ENCODE results near the gene PPIL3. TPM values are rescaled to one million over a fixed set of nuclear protein-coding genes. Genes with fewer than 3 reads are reported as not detected.
A peak's percentile ranks its signal among the peaks of the same experiment; 100 is the strongest.

The PPIL3 gene
- total and polyA plus RNA-seq, 2 experiments from 2014 or later = 42.9 to 54.0 TPM

GRCh38 chr2:200862532-200863000, 26.3 kb downstream of the PPIL3 start:
- Mint-ChIP-seq H3K9me3 (no peaks in the 10 kb centered on the region), H3K4me1 (peaks cover 17% of the 10 kb centered on the region), H3K4me3 (peak overlapping the region; percentile 99), H3K27me3 (ENCODE audit: insufficient read depth, low read depth, poor library complexity) (peaks cover 7% of the 10 kb centered on the region), H3K27ac (peak overlapping the region; percentile 51), H3K36me3 (ENCODE audit: low read depth) (peaks cover 43% of the 10 kb centered on the region)
- no peaks in the 10 kb centered on the region for H3K9me2 ChIP-seq (ENCODE audit: insufficient read depth)
- peaks cover 64% of the 10 kb centered on the region for H3K79me2 ChIP-seq (replicated peaks; ENCODE audit: insufficient read depth)
- TF ChIP-seq STAT1 (IDR thresholded peaks at IDR 0.05; ENCODE audit: unreplicated experiment) (no peak), CTCF (conservative IDR thresholded peaks at IDR 0.05; ENCODE audit: low read depth in 2 of 2) (no peak), CREB1 (CRISPR knock-in tag; IDR thresholded peaks at IDR 0.05; ENCODE audit: low read depth) (peak; percentile 59)
- no peak overlapping the region for H2AFZ ChIP-seq
- H3K27me3 ChIP-seq (ENCODE audit: insufficient read depth) = no peaks in the 10 kb centered on the region
- H3K36me3 ChIP-seq (ENCODE audit: insufficient read depth) = peaks cover 31% of the 10 kb centered on the region
- H4K20me1 ChIP-seq (replicated peaks; ENCODE audit: insufficient read depth) = peaks cover 14% of the 10 kb centered on the region; the same call in 1 of the 2 replicates
- peak overlapping the region; percentile 78 for H3K4me2 ChIP-seq
- DNase-seq (ENCODE audit: low spot score) (peak; percentile 39), ATAC-seq (no peak)
- H3K4me1 ChIP-seq (ENCODE audit: insufficient read depth) = peaks cover 18% of the 10 kb centered on the region
- H3K4me3 ChIP-seq = peak overlapping the region; percentile 85
- H3F3A ChIP-seq (replicated peaks; ENCODE audit: low read depth) = peaks cover 3% of the 10 kb centered on the region; the same call in 1 of the 2 replicates
- no peak overlapping the region for H3K27ac ChIP-seq (ENCODE audit: low read depth)

GRCh38 chr2:200861617-200862155, 27.2 kb downstream of the PPIL3 start:
- H3K4me1 Mint-ChIP-seq = peaks cover 17% of the 10 kb centered on the region
- peak; percentile 4 for DNase-seq (ENCODE audit: low spot score)
- H3K36me3 ChIP-seq (ENCODE audit: insufficient read depth) = peaks cover 39% of the 10 kb centered on the region
- H3K79me2 ChIP-seq (replicated peaks; ENCODE audit: insufficient read depth) = peaks cover 67% of the 10 kb centered on the region
- peaks cover 14% of the 10 kb centered on the region for H4K20me1 ChIP-seq (replicated peaks; ENCODE audit: insufficient read depth)
- peaks cover 7% of the 10 kb centered on the region; the same call in 1 of the 2 replicates for H3F3A ChIP-seq (replicated peaks; ENCODE audit: low read depth)
- peaks cover 7% of the 10 kb centered on the region for H3K27me3 Mint-ChIP-seq (ENCODE audit: insufficient read depth, low read depth, poor library complexity)
- no peak overlapping the region for H2AFZ ChIP-seq
- no peaks in the 10 kb centered on the region for H3K27me3 ChIP-seq (ENCODE audit: insufficient read depth)
- peak overlapping the region; percentile 78 for H3K4me2 ChIP-seq
- peak overlapping the region; percentile 99 for H3K4me3 Mint-ChIP-seq
- peaks cover 52% of the 10 kb centered on the region for H3K36me3 Mint-ChIP-seq (ENCODE audit: low read depth)
- H3K4me3 ChIP-seq = peak overlapping the region; percentile 85
- peak overlapping the region; percentile 7 for H3K27ac Mint-ChIP-seq
- peaks cover 18% of the 10 kb centered on the region for H3K4me1 ChIP-seq (ENCODE audit: insufficient read depth)
- H3K9me3 Mint-ChIP-seq = no peaks in the 10 kb centered on the region
- H3K27ac ChIP-seq (ENCODE audit: low read depth) = no peak overlapping the region
- no peaks in the 10 kb centered on the region for H3K9me2 ChIP-seq (ENCODE audit: insufficient read depth)
- ATAC-seq = no peak
- no peak for TF ChIP-seq CTCF (conservative IDR thresholded peaks at IDR 0.05; ENCODE audit: low read depth in 2 of 2)
- TF ChIP-seq REST (IDR thresholded peaks at IDR 0.05; ENCODE audit: unreplicated experiment) = no peak
- no peak for TF ChIP-seq NANOG (IDR thresholded peaks at IDR 0.05; ENCODE audit: borderline replicate concordance)
- no peak for TF ChIP-seq STAT1 (IDR thresholded peaks at IDR 0.05; ENCODE audit: unreplicated experiment)
- no peak for TF ChIP-seq ETS1 (IDR thresholded peaks at IDR 0.05)
- no peak for TF ChIP-seq EZH2phosphoT487 (IDR thresholded peaks at IDR 0.05; ENCODE audit: unreplicated experiment)
